Measurements from ENCODE around the gene FABP1. TPM values are rescaled to one million over a fixed set of nuclear protein-coding genes. Genes with fewer than 3 reads are reported as not detected.

The FABP1 gene
- polyA plus RNA-seq, 1 donor = 881 TPM

DNA sequence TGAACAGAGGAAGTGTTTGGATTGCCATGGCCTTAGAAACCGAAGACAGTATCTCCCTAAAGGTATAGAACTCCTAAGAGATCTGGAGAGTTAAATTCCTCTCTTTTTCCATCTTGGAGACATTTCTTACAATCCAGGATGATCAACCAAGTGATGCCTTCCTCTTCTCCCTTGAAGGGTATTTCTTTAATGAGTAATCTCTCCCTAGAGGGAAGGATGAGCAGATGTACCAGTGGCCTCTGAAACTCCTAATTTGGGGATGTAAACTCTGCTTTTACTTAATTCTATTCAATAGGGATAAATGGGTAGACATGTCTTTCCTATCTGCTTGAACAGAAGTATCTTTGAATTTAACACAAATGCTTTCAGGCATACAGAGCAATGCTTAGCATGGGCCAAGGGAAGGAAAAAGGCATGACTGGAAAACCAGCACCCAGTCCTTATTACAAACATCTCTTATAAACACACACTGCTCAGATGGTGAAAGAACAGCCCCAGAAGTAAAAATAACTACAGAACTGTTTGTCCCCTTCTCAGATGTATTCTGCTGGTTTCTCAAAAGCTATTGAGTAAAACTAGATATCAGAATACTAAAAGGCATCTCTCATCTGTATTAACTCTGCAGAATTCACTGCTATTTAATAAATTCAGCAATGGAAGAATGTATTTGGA, 37.6 kb upstream of the FABP1 start:
- Histone ChIP-seq H3K27me3 (ENCODE audit: control insufficient read depth, insufficient read depth, low read length) (no peaks in the 10 kb centered on the region), H3K27ac (ENCODE audit: low read length) (no peak overlapping the region), H3K36me3 (ENCODE audit: control insufficient read depth, insufficient read depth, low read length) (no peaks in the 10 kb centered on the region), H3K9me3 (ENCODE audit: control insufficient read depth, low read depth, low read length) (peaks cover 3% of the 10 kb centered on the region), H3K4me1 (ENCODE audit: control insufficient read depth, insufficient read depth, low read length) (no peaks in the 10 kb centered on the region), H3K4me3 (ENCODE audit: low read length) (no peak overlapping the region)
- WGBS (ENCODE audit: insufficient coverage, low lambda C conversion rate) = no CpG with 5 or more reads among the region's 1 CpG
- DNase-seq = no peak

GRCh38 chr2:88161446-88162244, 33.8 kb upstream of the FABP1 start:
- peak; percentile 54 to 74 for DNase-seq
- WGBS (ENCODE audit: insufficient coverage, low lambda C conversion rate) = 57% methylated on average over 6 of the region's 11 CpGs
- Histone ChIP-seq H3K27me3 (ENCODE audit: control insufficient read depth, insufficient read depth, low read length) (no peaks in the 10 kb centered on the region), H3K27ac (ENCODE audit: low read length) (no peak overlapping the region), H3K36me3 (ENCODE audit: control insufficient read depth, insufficient read depth, low read length) (no peaks in the 10 kb centered on the region), H3K4me3 (ENCODE audit: low read length) (no peak overlapping the region), H3K4me1 (ENCODE audit: control insufficient read depth, insufficient read depth, low read length) (peaks cover 3% of the 10 kb centered on the region), H3K9me3 (ENCODE audit: control insufficient read depth, low read depth, low read length) (no peaks in the 10 kb centered on the region)

DNA sequence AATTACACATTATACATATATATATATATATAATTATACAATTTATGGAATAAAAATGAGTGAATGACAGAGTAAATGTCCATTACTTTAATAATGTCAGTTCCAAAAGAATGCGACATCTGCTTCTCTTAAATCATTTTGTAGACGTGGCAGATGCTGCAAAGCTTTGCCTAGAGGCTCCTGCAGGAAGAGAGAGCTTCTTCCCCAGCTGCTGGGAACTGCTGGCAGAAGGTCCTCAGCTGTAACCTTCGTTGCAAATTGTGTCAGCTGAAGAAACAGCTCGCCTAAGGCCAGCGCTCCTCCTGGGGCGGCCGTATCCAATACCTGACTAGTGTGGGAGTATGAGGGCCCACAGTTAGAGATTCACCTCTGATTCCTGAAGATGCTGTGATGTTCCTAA, 32.7 kb upstream of the FABP1 start:
- no peaks in the 10 kb centered on the region for H3K36me3 ChIP-seq (ENCODE audit: control insufficient read depth, insufficient read depth, low read length)
- DNase-seq = no peak
- WGBS (ENCODE audit: insufficient coverage, low lambda C conversion rate) = no CpG with 5 or more reads among the region's 7 CpGs
- H3K27me3 ChIP-seq (ENCODE audit: control insufficient read depth, insufficient read depth, low read length) = no peaks in the 10 kb centered on the region
- H3K9me3 ChIP-seq (ENCODE audit: control insufficient read depth, low read depth, low read length) = no peaks in the 10 kb centered on the region
- no peak overlapping the region for H3K4me3 ChIP-seq (ENCODE audit: low read length)
- H3K4me1 ChIP-seq (ENCODE audit: control insufficient read depth, insufficient read depth, low read length) = peaks cover 3% of the 10 kb centered on the region
- no peak overlapping the region for H3K27ac ChIP-seq (ENCODE audit: low read length)

GRCh38 chr2:88159955-88160415, 32.1 kb upstream of the FABP1 start:
- Histone ChIP-seq H3K27ac (ENCODE audit: low read length) (no peak overlapping the region), H3K4me1 (ENCODE audit: control insufficient read depth, insufficient read depth, low read length) (peaks cover 3% of the 10 kb centered on the region), H3K9me3 (ENCODE audit: control insufficient read depth, low read depth, low read length) (no peaks in the 10 kb centered on the region), H3K36me3 (ENCODE audit: control insufficient read depth, insufficient read depth, low read length) (no peaks in the 10 kb centered on the region), H3K4me3 (ENCODE audit: low read length) (no peak overlapping the region), H3K27me3 (ENCODE audit: control insufficient read depth, insufficient read depth, low read length) (no peaks in the 10 kb centered on the region)
- no CpG with 5 or more reads among the region's 5 CpGs for WGBS (ENCODE audit: insufficient coverage, low lambda C conversion rate)
- peak; percentile 61 to 70 for DNase-seq

DNA sequence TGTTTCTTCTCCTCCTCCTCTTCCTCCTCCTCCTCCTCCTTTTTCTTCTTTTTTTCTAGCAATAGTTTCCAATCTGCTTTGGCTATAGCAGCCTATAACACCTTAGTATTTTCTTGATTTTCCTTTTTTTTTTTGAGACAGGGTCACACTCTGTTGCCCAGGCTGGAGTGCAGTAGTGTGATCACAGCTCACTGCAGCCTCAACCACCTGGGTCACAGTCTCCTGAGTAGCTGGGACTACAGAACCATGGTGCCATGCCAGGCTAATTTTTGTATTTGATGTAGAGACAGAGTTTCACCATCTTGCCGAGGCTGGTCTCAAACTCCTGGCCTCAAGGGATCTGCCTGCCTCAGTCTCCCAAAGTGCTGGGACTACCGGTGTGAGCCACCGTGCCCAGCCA, 31.6 kb upstream of the FABP1 start:
- Histone ChIP-seq H3K27me3 (ENCODE audit: control insufficient read depth, insufficient read depth, low read length) (no peaks in the 10 kb centered on the region), H3K4me1 (ENCODE audit: control insufficient read depth, insufficient read depth, low read length) (peaks cover 3% of the 10 kb centered on the region), H3K9me3 (ENCODE audit: control insufficient read depth, low read depth, low read length) (no peaks in the 10 kb centered on the region), H3K4me3 (ENCODE audit: low read length) (no peak overlapping the region), H3K27ac (ENCODE audit: low read length) (no peak overlapping the region), H3K36me3 (ENCODE audit: control insufficient read depth, insufficient read depth, low read length) (no peaks in the 10 kb centered on the region)
- 43% methylated on average over 1 of the region's 3 CpGs for WGBS (ENCODE audit: insufficient coverage, low lambda C conversion rate)
- DNase-seq = no peak

GRCh38 chr2:88148929-88149438, 21.1 kb upstream of the FABP1 start:
- H3K9me3 ChIP-seq (ENCODE audit: control insufficient read depth, low read depth, low read length) = peaks cover 16% of the 10 kb centered on the region
- H3K4me3 ChIP-seq (ENCODE audit: low read length) = no peak overlapping the region
- no peak for DNase-seq
- no peak overlapping the region for H3K27ac ChIP-seq (ENCODE audit: low read length)
- H3K27me3 ChIP-seq (ENCODE audit: control insufficient read depth, insufficient read depth, low read length) = no peaks in the 10 kb centered on the region
- no peaks in the 10 kb centered on the region for H3K36me3 ChIP-seq (ENCODE audit: control insufficient read depth, insufficient read depth, low read length)
- H3K4me1 ChIP-seq (ENCODE audit: control insufficient read depth, insufficient read depth, low read length) = peaks cover 31% of the 10 kb centered on the region

- WGBS (ENCODE audit: insufficient coverage, low lambda C conversion rate) = no CpG with 5 or more reads among the region's 2 CpGs
- Histone ChIP-seq H3K4me3 (ENCODE audit: low read length) (no peak overlapping the region), H3K27ac (ENCODE audit: low read length) (peak overlapping the region; percentile 66), H3K9me3 (ENCODE audit: control insufficient read depth, low read depth, low read length) (peaks cover 20% of the 10 kb centered on the region), H3K27me3 (ENCODE audit: control insufficient read depth, insufficient read depth, low read length) (no peaks in the 10 kb centered on the region), H3K4me1 (ENCODE audit: control insufficient read depth, insufficient read depth, low read length) (peaks cover 37% of the 10 kb centered on the region), H3K36me3 (ENCODE audit: control insufficient read depth, insufficient read depth, low read length) (no peaks in the 10 kb centered on the region)
- DNase-seq = no peak
Measured at GRCh38 chr2:88147145-88147544, 19.3 kb upstream of the FABP1 start.

GRCh38 chr2:88146590-88146989, 18.7 kb upstream of the FABP1 start:
- DNase-seq = peak in 1 of 2 donors; percentile 67

DNA sequence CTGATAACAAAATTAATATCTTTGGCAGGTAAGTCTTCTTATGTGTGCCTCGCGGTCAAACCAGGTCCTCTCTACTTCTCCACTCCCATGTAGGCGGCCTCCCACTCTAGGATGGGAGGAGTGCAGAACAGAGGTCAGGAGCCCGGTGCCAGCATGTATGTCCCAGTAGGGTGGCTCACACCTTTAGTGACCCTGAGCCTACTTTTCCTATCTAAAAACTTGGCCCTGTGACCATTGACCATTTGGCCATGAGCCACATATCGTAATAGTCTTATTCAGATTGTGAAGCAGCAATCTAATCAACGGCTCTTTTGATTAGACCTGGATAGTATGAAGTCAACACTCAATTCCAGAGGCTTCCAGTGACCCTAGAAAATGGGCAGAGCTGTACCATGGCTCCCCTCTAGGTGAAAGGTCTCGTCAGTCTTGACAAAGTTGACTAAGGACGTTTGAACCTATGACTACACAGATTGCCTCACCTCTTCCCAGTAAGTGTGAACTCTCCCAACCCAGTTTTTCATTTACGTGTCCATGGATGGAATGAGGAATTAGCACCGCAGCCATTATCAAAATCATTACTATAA, 17.1 kb upstream of the FABP1 start:
- no CpG with 5 or more reads among the region's 10 CpGs for WGBS (ENCODE audit: insufficient coverage, low lambda C conversion rate)
- Histone ChIP-seq H3K27me3 (ENCODE audit: control insufficient read depth, insufficient read depth, low read length) (no peaks in the 10 kb centered on the region), H3K4me1 (ENCODE audit: control insufficient read depth, insufficient read depth, low read length) (peaks cover 40% of the 10 kb centered on the region), H3K4me3 (ENCODE audit: low read length) (no peak overlapping the region), H3K36me3 (ENCODE audit: control insufficient read depth, insufficient read depth, low read length) (no peaks in the 10 kb centered on the region), H3K9me3 (ENCODE audit: control insufficient read depth, low read depth, low read length) (peaks cover 23% of the 10 kb centered on the region), H3K27ac (ENCODE audit: low read length) (peak overlapping the region; percentile 66)
- DNase-seq = peak; percentile 58 to 79

More at GRCh38 chr2:88146590-88146989, 18.7 kb upstream of the FABP1 start:
- no peaks in the 10 kb centered on the region for H3K36me3 ChIP-seq (ENCODE audit: control insufficient read depth, insufficient read depth, low read length)
- H3K27ac ChIP-seq (ENCODE audit: low read length) = peak overlapping the region; percentile 66
- H3K9me3 ChIP-seq (ENCODE audit: control insufficient read depth, low read depth, low read length) = peaks cover 23% of the 10 kb centered on the region
- H3K4me1 ChIP-seq (ENCODE audit: control insufficient read depth, insufficient read depth, low read length) = peaks cover 37% of the 10 kb centered on the region
- H3K27me3 ChIP-seq (ENCODE audit: control insufficient read depth, insufficient read depth, low read length) = no peaks in the 10 kb centered on the region
- no peak overlapping the region for H3K4me3 ChIP-seq (ENCODE audit: low read length)

DNA sequence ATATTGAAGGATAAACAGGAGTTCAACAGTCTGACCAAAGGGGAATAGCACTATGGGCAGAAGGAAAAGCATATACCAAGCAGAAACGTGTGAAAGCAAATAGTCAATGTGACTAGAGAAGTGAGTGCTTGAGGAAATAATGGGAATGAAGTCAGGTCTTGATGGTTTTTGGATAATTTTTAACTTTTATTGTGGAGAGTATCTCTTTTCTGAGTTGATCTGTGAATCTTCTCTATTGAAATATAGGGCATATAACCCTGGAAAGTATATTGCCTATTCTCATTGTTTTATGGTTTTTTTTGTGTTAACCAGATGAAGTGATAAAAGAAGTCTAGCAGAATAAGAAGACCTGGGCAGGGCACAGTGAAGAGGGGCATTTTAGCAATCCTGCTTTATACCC, 16.4 kb upstream of the FABP1 start:
- no peak for DNase-seq
- no CpG with 5 or more reads among the region's 1 CpG for WGBS (ENCODE audit: insufficient coverage, low lambda C conversion rate)
- Histone ChIP-seq H3K4me3 (ENCODE audit: low read length) (no peak overlapping the region), H3K4me1 (ENCODE audit: control insufficient read depth, insufficient read depth, low read length) (peaks cover 47% of the 10 kb centered on the region), H3K27me3 (ENCODE audit: control insufficient read depth, insufficient read depth, low read length) (no peaks in the 10 kb centered on the region), H3K36me3 (ENCODE audit: control insufficient read depth, insufficient read depth, low read length) (no peaks in the 10 kb centered on the region), H3K9me3 (ENCODE audit: control insufficient read depth, low read depth, low read length) (peaks cover 19% of the 10 kb centered on the region), H3K27ac (ENCODE audit: low read length) (peak overlapping the region; percentile 66)

Measured in large intestine (tissue), 3 donors.